ENCODE data around the gene PHF12.

DNA sequence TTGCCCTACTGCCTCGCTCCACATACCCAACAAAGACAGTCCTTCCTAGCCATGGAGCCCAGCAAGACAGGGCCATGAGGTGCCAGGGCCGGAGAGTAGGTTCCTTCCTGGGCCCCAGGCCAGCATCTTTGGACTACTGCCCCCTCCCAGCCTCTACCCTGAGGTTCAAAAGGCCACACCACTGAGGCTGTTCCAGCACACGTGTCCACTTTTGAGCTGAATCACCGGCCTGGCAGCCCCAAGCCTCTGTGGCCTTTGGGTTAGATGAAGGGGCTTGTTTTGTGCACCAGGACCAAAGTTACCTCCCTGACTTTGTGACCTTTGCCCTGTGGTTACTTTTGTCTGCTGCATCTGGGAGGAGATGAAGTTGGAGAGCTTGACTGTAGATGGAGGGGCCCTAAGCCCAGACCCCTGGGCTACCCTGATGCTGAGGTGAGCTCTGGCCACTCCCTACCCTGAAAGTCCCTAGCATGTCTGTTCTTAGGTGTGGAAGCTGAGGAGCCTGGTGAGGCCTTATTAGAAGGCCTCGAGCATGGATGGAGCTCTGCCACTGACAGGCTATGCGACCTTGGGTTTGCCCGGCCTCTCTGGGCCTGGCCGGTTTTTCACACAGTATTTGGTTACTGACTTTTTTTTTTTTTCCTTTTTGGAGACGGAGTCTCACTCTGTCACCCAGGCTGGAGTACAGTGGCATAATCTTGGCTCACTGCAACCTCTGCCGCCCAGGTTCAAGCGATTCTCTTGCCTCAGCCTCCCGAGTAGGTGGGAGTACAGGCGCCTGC lies 42.5 kb upstream of the PHF12 start:
- no peak for TF ChIP-seq JUNB (IDR thresholded peaks at IDR 0.05)
- TF ChIP-seq, protein P1, sequence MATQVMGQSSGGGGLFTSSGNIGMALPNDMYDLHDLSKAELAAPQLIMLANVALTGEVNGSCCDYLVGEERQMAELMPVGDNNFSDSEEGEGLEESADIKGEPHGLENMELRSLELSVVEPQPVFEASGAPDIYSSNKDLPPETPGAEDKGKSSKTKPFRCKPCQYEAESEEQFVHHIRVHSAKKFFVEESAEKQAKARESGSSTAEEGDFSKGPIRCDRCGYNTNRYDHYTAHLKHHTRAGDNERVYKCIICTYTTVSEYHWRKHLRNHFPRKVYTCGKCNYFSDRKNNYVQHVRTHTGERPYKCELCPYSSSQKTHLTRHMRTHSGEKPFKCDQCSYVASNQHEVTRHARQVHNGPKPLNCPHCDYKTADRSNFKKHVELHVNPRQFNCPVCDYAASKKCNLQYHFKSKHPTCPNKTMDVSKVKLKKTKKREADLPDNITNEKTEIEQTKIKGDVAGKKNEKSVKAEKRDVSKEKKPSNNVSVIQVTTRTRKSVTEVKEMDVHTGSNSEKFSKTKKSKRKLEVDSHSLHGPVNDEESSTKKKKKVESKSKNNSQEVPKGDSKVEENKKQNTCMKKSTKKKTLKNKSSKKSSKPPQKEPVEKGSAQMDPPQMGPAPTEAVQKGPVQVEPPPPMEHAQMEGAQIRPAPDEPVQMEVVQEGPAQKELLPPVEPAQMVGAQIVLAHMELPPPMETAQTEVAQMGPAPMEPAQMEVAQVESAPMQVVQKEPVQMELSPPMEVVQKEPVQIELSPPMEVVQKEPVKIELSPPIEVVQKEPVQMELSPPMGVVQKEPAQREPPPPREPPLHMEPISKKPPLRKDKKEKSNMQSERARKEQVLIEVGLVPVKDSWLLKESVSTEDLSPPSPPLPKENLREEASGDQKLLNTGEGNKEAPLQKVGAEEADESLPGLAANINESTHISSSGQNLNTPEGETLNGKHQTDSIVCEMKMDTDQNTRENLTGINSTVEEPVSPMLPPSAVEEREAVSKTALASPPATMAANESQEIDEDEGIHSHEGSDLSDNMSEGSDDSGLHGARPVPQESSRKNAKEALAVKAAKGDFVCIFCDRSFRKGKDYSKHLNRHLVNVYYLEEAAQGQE (IDR thresholded peaks at IDR 0.05; ENCODE audit: low read depth, low read length), result no peak
- no peak for TF ChIP-seq SMC3 (IDR thresholded peaks at IDR 0.05; ENCODE audit: borderline replicate concordance, low read length)
- no peak for TF ChIP-seq RELA (IDR thresholded peaks at IDR 0.05; ENCODE audit: borderline replicate concordance, partially characterized antibody)
- TF ChIP-seq, protein P2, sequence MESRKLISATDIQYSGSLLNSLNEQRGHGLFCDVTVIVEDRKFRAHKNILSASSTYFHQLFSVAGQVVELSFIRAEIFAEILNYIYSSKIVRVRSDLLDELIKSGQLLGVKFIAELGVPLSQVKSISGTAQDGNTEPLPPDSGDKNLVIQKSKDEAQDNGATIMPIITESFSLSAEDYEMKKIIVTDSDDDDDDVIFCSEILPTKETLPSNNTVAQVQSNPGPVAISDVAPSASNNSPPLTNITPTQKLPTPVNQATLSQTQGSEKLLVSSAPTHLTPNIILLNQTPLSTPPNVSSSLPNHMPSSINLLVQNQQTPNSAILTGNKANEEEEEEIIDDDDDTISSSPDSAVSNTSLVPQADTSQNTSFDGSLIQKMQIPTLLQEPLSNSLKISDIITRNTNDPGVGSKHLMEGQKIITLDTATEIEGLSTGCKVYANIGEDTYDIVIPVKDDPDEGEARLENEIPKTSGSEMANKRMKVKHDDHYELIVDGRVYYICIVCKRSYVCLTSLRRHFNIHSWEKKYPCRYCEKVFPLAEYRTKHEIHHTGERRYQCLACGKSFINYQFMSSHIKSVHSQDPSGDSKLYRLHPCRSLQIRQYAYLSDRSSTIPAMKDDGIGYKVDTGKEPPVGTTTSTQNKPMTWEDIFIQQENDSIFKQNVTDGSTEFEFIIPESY (IDR thresholded peaks at IDR 0.05), result no peak
- TF ChIP-seq, protein P3, sequence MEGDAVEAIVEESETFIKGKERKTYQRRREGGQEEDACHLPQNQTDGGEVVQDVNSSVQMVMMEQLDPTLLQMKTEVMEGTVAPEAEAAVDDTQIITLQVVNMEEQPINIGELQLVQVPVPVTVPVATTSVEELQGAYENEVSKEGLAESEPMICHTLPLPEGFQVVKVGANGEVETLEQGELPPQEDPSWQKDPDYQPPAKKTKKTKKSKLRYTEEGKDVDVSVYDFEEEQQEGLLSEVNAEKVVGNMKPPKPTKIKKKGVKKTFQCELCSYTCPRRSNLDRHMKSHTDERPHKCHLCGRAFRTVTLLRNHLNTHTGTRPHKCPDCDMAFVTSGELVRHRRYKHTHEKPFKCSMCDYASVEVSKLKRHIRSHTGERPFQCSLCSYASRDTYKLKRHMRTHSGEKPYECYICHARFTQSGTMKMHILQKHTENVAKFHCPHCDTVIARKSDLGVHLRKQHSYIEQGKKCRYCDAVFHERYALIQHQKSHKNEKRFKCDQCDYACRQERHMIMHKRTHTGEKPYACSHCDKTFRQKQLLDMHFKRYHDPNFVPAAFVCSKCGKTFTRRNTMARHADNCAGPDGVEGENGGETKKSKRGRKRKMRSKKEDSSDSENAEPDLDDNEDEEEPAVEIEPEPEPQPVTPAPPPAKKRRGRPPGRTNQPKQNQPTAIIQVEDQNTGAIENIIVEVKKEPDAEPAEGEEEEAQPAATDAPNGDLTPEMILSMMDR (IDR thresholded peaks at IDR 0.05 in 2 of 3, conservative IDR thresholded peaks at IDR 0.05 in 1 of 3; ENCODE audit: control insufficient read depth in 2 of 3, extremely low read depth in 1 of 3, insufficient read depth in 1 of 3, low read depth in 3 of 3, low read length in 3 of 3), result no peak
- no peak for TF ChIP-seq POLR2A (IDR thresholded peaks at IDR 0.05; ENCODE audit: low read depth, low read length)

Measured in GM12878 (cell line).